Measurements from ENCODE around the gene FAM20B. TPM values are rescaled to one million over a fixed set of nuclear protein-coding genes. Genes with fewer than 3 reads are reported as not detected.

Gene FAM20B
- total RNA-seq, 2 donors from 2014 or later = 37.2 to 44.9 TPM

DNA sequence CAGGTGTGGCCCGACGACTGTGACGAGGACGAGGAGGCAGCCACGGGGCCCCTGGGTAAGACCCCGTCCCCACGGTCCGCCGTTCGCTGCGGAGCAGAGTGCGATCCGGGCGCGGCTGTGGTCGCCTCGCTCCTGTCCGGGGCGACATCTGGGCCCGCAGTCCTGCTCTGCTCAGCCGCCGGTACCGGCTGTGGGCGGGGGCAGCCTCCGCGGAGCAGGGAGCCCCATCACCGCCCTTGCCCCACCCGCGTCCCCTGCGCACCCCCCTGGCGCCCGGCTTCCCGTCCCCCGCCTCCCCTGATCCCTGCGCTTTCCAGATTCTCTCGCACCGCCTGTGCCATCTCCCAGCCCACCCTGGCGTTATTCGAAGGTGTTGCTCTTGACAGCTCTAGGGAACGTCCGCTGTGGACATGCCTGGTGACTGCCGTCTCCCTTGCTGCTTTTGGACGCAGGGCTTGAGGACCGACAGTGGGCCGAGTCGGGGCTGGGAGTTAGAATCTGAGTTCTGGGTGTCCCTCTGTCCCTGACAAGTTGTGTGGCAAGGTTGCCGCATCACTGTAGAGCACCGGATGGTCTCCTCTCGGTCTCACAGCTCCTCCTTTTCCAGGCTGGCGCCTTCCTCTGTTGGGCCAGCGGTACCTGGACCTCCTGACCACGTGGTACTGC is 56.8 kb downstream of the FAM20B start:
- no peaks in the 10 kb centered on the region for H3K36me3 ChIP-seq
- H3K4me3 ChIP-seq = peak overlapping the region; percentile 74
- ATAC-seq (ENCODE audit: insufficient number of reproducible peaks, low FRiP score, low read depth) = peak; percentile 5
- peak overlapping the region; percentile 72 to 84 for H3K27ac ChIP-seq
- TF ChIP-seq CTCF (IDR thresholded peaks at IDR 0.05) = no peak
- H3K4me1 ChIP-seq (ENCODE audit: control insufficient read depth in 1 of 2, low read depth in 2 of 2) = peaks cover 0 to 18% of the 10 kb centered on the region in 2 donors
- no peaks in the 10 kb centered on the region for H3K27me3 ChIP-seq (replicated peaks; ENCODE audit: insufficient read depth)
- no peaks in the 10 kb centered on the region for H3K9me3 ChIP-seq
- DNase-seq (ENCODE audit: low spot score) = no peak

DNA sequence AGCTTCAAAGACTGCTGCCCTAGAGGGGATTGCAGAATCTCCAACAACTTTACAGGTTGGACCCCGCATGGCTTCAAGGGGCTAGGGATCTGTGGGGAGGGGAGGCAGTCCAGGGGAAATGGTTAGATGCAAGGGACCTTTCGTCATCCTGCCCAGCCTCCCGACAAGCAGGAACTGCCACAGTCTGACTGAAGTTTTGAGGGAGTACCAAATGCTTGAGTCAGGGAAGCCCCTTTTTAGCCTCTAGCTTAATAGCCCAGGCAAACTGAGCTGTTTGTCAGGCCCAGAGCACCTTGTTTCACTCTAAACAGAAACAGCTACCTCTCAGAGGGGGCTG is 57.3 kb downstream of the FAM20B start:
- peak overlapping the region; percentile 74 for H3K4me3 ChIP-seq
- peak overlapping the region; percentile 72 to 84 for H3K27ac ChIP-seq
- H3K9me3 ChIP-seq = no peaks in the 10 kb centered on the region
- TF ChIP-seq CTCF (IDR thresholded peaks at IDR 0.05) = no peak
- H3K27me3 ChIP-seq (replicated peaks; ENCODE audit: insufficient read depth) = no peaks in the 10 kb centered on the region
- ATAC-seq (ENCODE audit: insufficient number of reproducible peaks, low FRiP score, low read depth) (no peak), DNase-seq (ENCODE audit: low spot score) (no peak)
- H3K4me1 ChIP-seq (ENCODE audit: control insufficient read depth in 1 of 2, low read depth in 2 of 2) = peaks cover 0 to 18% of the 10 kb centered on the region in 2 donors
- H3K36me3 ChIP-seq = no peaks in the 10 kb centered on the region

- Histone ChIP-seq H3K4me1 (ENCODE audit: control insufficient read depth in 1 of 2, low read depth in 2 of 2) (peaks cover 0 to 18% of the 10 kb centered on the region in 2 donors), H3K9me3 (no peaks in the 10 kb centered on the region), H3K27ac (no peak overlapping the region), H3K27me3 (replicated peaks; ENCODE audit: insufficient read depth) (no peaks in the 10 kb centered on the region), H3K36me3 (no peaks in the 10 kb centered on the region), H3K4me3 (no peak overlapping the region)
- no peak for DNase-seq (ENCODE audit: low spot score)
- no peak for ATAC-seq (ENCODE audit: insufficient number of reproducible peaks, low FRiP score, low read depth)
- no peak for TF ChIP-seq CTCF (IDR thresholded peaks at IDR 0.05)
Measured at GRCh38 chr1:179083533-179083932, 57.8 kb downstream of the FAM20B start.

- no peak overlapping the region for H3K27ac ChIP-seq
- DNase-seq (ENCODE audit: low spot score) = no peak
- H3K36me3 ChIP-seq = peaks cover 3% of the 10 kb centered on the region
- H3K27me3 ChIP-seq (replicated peaks; ENCODE audit: insufficient read depth) = no peaks in the 10 kb centered on the region
- no peak for ATAC-seq (ENCODE audit: insufficient number of reproducible peaks, low FRiP score, low read depth)
- H3K4me3 ChIP-seq = no peak overlapping the region
- no peak for TF ChIP-seq CTCF (IDR thresholded peaks at IDR 0.05)
- peaks cover 13 to 36% of the 10 kb centered on the region in 2 donors for H3K4me1 ChIP-seq (ENCODE audit: control insufficient read depth in 1 of 2, low read depth in 2 of 2)
- H3K9me3 ChIP-seq = no peaks in the 10 kb centered on the region
Measured at GRCh38 chr1:179087665-179088064, 62.0 kb downstream of the FAM20B start.

- Histone ChIP-seq H3K27me3 (replicated peaks; ENCODE audit: insufficient read depth) (no peaks in the 10 kb centered on the region), H3K4me1 (ENCODE audit: control insufficient read depth in 1 of 2, low read depth in 2 of 2) (peaks cover 13 to 29% of the 10 kb centered on the region in 2 donors), H3K36me3 (peaks cover 26% of the 10 kb centered on the region), H3K27ac (peak overlapping the region; percentile 45 to 74), H3K4me3 (no peak overlapping the region), H3K9me3 (no peaks in the 10 kb centered on the region)
- no peak for ATAC-seq (ENCODE audit: insufficient number of reproducible peaks, low FRiP score, low read depth)
- DNase-seq (ENCODE audit: low spot score) = no peak
- TF ChIP-seq CTCF (IDR thresholded peaks at IDR 0.05) = no peak
Measured at GRCh38 chr1:179089827-179090482, 64.3 kb downstream of the FAM20B start.
